GM23338 (cell line): Measurements from ENCODE around the gene CCT5. TPM values are rescaled to one million over a fixed set of nuclear protein-coding genes. Genes with fewer than 3 reads are reported as not detected.

Experiments
- ATAC-seq: fragments of 200-7000 bp; cut with Tn5 transposase; 3 replicates; pipeline ENCODE4 v1.9.1; 2020
- DNase-seq: peaks from one replicate; pipeline ENCODE4 v3.0.0-alpha.2; 2015; ENCODE audit warnings: low spot score
- H2AFZ ChIP-seq: fragments of 200-600 bp; sonication (generic); 2 replicates; pipeline ENCODE4 v1.8.0; 2016; ENCODE audit warnings: antibody characterized with exemption, mild to moderate bottlenecking, moderate library complexity
- H3F3A ChIP-seq: fragments of 200-600 bp; sonication (generic); replicated peaks from 2 replicates; pipeline ENCODE4 v1.8.0; 2017; ENCODE audit warnings: antibody characterized with exemption, mixed run types, low read depth
- H3K27ac ChIP-seq: fragments of 200-600 bp; sonication (generic); 2 replicates; pipeline ENCODE4 v1.6.1; 2016; ENCODE audit warnings: low read depth
- H3K27me3 ChIP-seq: fragments of 200-600 bp; sonication (generic); 2 replicates; pipeline ENCODE4 v1.8.0; 2016; ENCODE audit warnings: mild to moderate bottlenecking, mixed run types, moderate library complexity; ENCODE audit not compliant: insufficient read depth
- H3K36me3 ChIP-seq: fragments of 200-600 bp; sonication (generic); 2 replicates; pipeline ENCODE4 v1.8.0; 2016; ENCODE audit warnings: mild to moderate bottlenecking; ENCODE audit not compliant: insufficient read depth
- H3K4me1 ChIP-seq: fragments of 200-600 bp; sonication (generic); 2 replicates; pipeline ENCODE4 v1.8.0; 2016; ENCODE audit warnings: mild to moderate bottlenecking, moderate library complexity; ENCODE audit not compliant: insufficient read depth
- H3K4me2 ChIP-seq: fragments of 200-600 bp; sonication (generic); 2 replicates; pipeline ENCODE4 v1.7.1; 2017; ENCODE audit warnings: mixed run types
- H3K4me3 ChIP-seq: fragments of 200-600 bp; sonication (generic); 2 replicates; pipeline ENCODE4 v1.6.1; 2016; ENCODE audit warnings: mixed run types
- H3K79me2 ChIP-seq: fragments of 200-600 bp; sonication (generic); replicated peaks from 2 replicates; pipeline ENCODE4 v1.8.0; 2017; ENCODE audit warnings: mild to moderate bottlenecking; ENCODE audit not compliant: insufficient read depth
- H3K9me2 ChIP-seq: fragments of 200-600 bp; sonication (generic); 2 replicates; pipeline ENCODE4 v1.8.0; 2017; ENCODE audit not compliant: insufficient read depth
- H4K20me1 ChIP-seq: fragments of 200-600 bp; sonication (generic); replicated peaks from 2 replicates; pipeline ENCODE4 v1.8.0; 2017; ENCODE audit warnings: mild to moderate bottlenecking; ENCODE audit not compliant: insufficient read depth
- H3K27ac Mint-ChIP-seq: 2 replicates; pipeline ENCODE4 v1.8.0; 2020; ENCODE audit warnings: inconsistent platforms, mild to moderate bottlenecking, moderate library complexity, mixed read lengths
- H3K27me3 Mint-ChIP-seq: 3 replicates; pipeline ENCODE4 v1.8.0; 2022; ENCODE audit warnings: low read depth, mild to moderate bottlenecking, moderate library complexity, mixed read lengths, inconsistent platforms; ENCODE audit not compliant: insufficient read depth, poor library complexity
- H3K36me3 Mint-ChIP-seq: 3 replicates; pipeline ENCODE4 v1.8.0; 2021; ENCODE audit warnings: low read depth, mild to moderate bottlenecking, inconsistent platforms, moderate library complexity, mixed read lengths
- H3K4me1 Mint-ChIP-seq: 3 replicates; pipeline ENCODE4 v1.8.0; 2020; ENCODE audit warnings: mild to moderate bottlenecking, inconsistent platforms, mixed read lengths
- H3K4me3 Mint-ChIP-seq: 3 replicates; pipeline ENCODE4 v1.8.0; 2021; ENCODE audit warnings: moderate library complexity, mild to moderate bottlenecking, inconsistent platforms, mixed read lengths
- H3K9me3 Mint-ChIP-seq: 3 replicates; pipeline ENCODE4 v1.8.0; 2020; ENCODE audit warnings: moderate library complexity, mild to moderate bottlenecking, inconsistent platforms, mixed read lengths
- CREB1 ChIP-seq: fragments of 250-450 bp; sonication (Bioruptor Pico); IDR thresholded peaks from 2 replicates; pipeline ENCODE4 v1.5.0; 2020; ENCODE audit warnings: low read depth, mild to moderate bottlenecking, moderate library complexity
- EZH2 ChIP-seq: fragments of 200-600 bp; sonication (generic); IDR thresholded peaks from one replicate; pipeline ENCODE4 v1.8.0; 2017; ENCODE audit warnings: antibody characterized with exemption, mild to moderate bottlenecking, low read depth; ENCODE audit not compliant: unreplicated experiment
- EZH2phosphoT487 ChIP-seq: fragments of 200-600 bp; sonication (generic); IDR thresholded peaks from one replicate; pipeline ENCODE4 v1.8.1; 2018; ENCODE audit warnings: antibody characterized with exemption; ENCODE audit not compliant: unreplicated experiment
- JUNB ChIP-seq: IDR thresholded peaks from one replicate; pipeline ENCODE4 v1.6.1; 2016; ENCODE audit warnings: antibody characterized with exemption; ENCODE audit not compliant: unreplicated experiment
- NANOG ChIP-seq: IDR thresholded peaks from 2 replicates; pipeline ENCODE4 v1.6.1; 2016; ENCODE audit warnings: antibody characterized with exemption, borderline replicate concordance
- POLR2AphosphoS5 ChIP-seq: IDR thresholded peaks from 2 replicates; pipeline ENCODE4 v1.6.1; 2016; ENCODE audit warnings: antibody characterized with exemption, low read depth
- STAT1 ChIP-seq: IDR thresholded peaks from one replicate; pipeline ENCODE4 v1.6.1; 2016; ENCODE audit warnings: antibody characterized with exemption; ENCODE audit not compliant: unreplicated experiment
- ZNF114 ChIP-seq: fragments of 250-450 bp; sonication (Bioruptor Pico); IDR thresholded peaks from 2 replicates; pipeline ENCODE4 v1.5.0; 2020; ENCODE audit warnings: mild to moderate bottlenecking, moderate library complexity
- ZNF331 ChIP-seq: fragments of 250-450 bp; sonication (Bioruptor Pico); IDR thresholded peaks from 2 replicates; pipeline ENCODE4 v1.5.0; 2020; ENCODE audit warnings: low read depth, mild to moderate bottlenecking, moderate library complexity
- polyA plus RNA-seq: library from polyadenylated mRNA; unstranded; fragments of >200 nt; fragmentation: Nextera tagmentation; extraction: Ambion mirVana; gene quantifications from 2 replicates; pipeline ENCODE4 v1.2.1, GENCODE V29; 2016
- total RNA-seq: library from RNA; depleted of rRNA; stranded (reverse); fragments of >200 nt; shearing (Covaris generic); gene quantifications from 2 replicates; pipeline ENCODE4 v1.2.3, GENCODE V29; 2014
- TF ChIP-seq, protein P1 (sequence below): IDR thresholded peaks from 2 replicates; pipeline ENCODE4 v1.6.1; 2016; ENCODE audit warnings: antibody characterized with exemption
- TF ChIP-seq, protein P2 (sequence below): fragments of 250-450 bp; sonication (Bioruptor Pico); IDR thresholded peaks from 2 replicates; pipeline ENCODE4 v1.5.0; 2020; ENCODE audit warnings: mild to moderate bottlenecking, moderate library complexity
- TF ChIP-seq, protein P3 (sequence below): IDR thresholded peaks from one replicate; pipeline ENCODE4 v1.6.1; 2018; ENCODE audit warnings: antibody characterized with exemption; ENCODE audit not compliant: unreplicated experiment
- TF ChIP-seq, protein P4 (sequence below), 2 experiments: fragments of 200-600 bp in 1 of 2; sonication (generic) in 1 of 2; conservative IDR thresholded peaks; 2 replicates each; pipeline versions ENCODE4 v1.5.1 to v1.6.1; 2016 to 2017; ENCODE audit warnings: antibody characterized with exemption in 2 of 2, low read depth in 2 of 2, mild to moderate bottlenecking in 2 of 2, moderate library complexity in 1 of 2

CCT5 gene
- total and polyA plus RNA-seq, 2 experiments from 2014 or later, result 576 to 661 TPM

DNA sequence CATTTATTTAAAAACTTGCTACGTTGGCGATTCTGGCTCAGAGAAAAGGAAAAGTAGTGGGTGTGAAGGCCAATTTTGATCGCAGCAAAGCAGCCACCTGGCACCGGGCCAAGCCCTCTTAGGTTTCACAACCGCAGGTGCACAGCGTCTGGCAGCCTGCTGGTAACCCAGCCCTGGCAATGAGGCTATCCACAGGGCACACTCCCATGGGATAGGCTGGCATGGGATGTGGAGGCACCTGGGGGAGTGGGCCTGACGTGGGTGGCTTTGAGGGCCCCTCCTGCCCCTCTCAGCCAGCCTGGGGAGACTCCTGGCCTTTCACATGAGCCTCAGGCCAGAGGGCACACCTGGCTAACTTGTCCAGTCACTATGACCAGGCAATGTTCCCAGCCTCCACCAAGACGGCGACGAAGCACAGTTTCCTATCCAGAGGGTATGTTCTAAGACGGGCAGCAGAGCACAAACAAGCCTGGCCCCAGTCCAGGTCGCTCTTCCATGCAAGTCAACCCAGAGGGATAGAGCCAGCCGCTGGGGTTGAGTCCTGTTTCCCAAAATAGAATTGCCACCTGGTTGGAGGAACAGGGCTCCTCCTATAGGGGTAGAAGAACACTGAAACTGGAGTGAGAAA lies 38.6 kb downstream of the CCT5 start:
- Histone ChIP-seq H3K4me2 (no peak overlapping the region), H3K27ac (no peak overlapping the region), H3K36me3 (no peaks in the 10 kb centered on the region), H3K27me3 (no peaks in the 10 kb centered on the region), H4K20me1 (no peaks in the 10 kb centered on the region), H3F3A (0 out of 2 replicates have a peak, but pooled peaks cover 3% of the 10 kb centered on the region), H3K4me3 (no peak overlapping the region), H2AFZ (no peak overlapping the region), H3K9me2 (no peaks in the 10 kb centered on the region), H3K79me2 (no peaks in the 10 kb centered on the region; the same call in 1 of the 2 replicates), H3K4me1 (no peaks in the 10 kb centered on the region)
- DNase-seq (no peak), ATAC-seq (no peak)
- Mint-ChIP-seq H3K27me3 (peaks cover 4% of the 10 kb centered on the region), H3K27ac (no peak overlapping the region; the same call in 1 of the 2 replicates), H3K36me3 (peaks cover 29% of the 10 kb centered on the region), H3K9me3 (peaks cover 2% of the 10 kb centered on the region; the same call in 1 of the 3 replicates), H3K4me3 (no peak overlapping the region), H3K4me1 (peaks cover 9% of the 10 kb centered on the region)
- TF ChIP-seq ZNF114 (CRISPR knock-in tag) (no peak), JUNB (no peak), NANOG (no peak), ZNF331 (CRISPR knock-in tag) (no peak), EZH2 (no peak), EZH2phosphoT487 (no peak), STAT1 (no peak), CREB1 (CRISPR knock-in tag) (no peak), POLR2AphosphoS5 (no peak)
- TF ChIP-seq, protein P1, sequence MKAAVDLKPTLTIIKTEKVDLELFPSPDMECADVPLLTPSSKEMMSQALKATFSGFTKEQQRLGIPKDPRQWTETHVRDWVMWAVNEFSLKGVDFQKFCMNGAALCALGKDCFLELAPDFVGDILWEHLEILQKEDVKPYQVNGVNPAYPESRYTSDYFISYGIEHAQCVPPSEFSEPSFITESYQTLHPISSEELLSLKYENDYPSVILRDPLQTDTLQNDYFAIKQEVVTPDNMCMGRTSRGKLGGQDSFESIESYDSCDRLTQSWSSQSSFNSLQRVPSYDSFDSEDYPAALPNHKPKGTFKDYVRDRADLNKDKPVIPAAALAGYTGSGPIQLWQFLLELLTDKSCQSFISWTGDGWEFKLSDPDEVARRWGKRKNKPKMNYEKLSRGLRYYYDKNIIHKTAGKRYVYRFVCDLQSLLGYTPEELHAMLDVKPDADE, result no peak
- TF ChIP-seq, protein P2, sequence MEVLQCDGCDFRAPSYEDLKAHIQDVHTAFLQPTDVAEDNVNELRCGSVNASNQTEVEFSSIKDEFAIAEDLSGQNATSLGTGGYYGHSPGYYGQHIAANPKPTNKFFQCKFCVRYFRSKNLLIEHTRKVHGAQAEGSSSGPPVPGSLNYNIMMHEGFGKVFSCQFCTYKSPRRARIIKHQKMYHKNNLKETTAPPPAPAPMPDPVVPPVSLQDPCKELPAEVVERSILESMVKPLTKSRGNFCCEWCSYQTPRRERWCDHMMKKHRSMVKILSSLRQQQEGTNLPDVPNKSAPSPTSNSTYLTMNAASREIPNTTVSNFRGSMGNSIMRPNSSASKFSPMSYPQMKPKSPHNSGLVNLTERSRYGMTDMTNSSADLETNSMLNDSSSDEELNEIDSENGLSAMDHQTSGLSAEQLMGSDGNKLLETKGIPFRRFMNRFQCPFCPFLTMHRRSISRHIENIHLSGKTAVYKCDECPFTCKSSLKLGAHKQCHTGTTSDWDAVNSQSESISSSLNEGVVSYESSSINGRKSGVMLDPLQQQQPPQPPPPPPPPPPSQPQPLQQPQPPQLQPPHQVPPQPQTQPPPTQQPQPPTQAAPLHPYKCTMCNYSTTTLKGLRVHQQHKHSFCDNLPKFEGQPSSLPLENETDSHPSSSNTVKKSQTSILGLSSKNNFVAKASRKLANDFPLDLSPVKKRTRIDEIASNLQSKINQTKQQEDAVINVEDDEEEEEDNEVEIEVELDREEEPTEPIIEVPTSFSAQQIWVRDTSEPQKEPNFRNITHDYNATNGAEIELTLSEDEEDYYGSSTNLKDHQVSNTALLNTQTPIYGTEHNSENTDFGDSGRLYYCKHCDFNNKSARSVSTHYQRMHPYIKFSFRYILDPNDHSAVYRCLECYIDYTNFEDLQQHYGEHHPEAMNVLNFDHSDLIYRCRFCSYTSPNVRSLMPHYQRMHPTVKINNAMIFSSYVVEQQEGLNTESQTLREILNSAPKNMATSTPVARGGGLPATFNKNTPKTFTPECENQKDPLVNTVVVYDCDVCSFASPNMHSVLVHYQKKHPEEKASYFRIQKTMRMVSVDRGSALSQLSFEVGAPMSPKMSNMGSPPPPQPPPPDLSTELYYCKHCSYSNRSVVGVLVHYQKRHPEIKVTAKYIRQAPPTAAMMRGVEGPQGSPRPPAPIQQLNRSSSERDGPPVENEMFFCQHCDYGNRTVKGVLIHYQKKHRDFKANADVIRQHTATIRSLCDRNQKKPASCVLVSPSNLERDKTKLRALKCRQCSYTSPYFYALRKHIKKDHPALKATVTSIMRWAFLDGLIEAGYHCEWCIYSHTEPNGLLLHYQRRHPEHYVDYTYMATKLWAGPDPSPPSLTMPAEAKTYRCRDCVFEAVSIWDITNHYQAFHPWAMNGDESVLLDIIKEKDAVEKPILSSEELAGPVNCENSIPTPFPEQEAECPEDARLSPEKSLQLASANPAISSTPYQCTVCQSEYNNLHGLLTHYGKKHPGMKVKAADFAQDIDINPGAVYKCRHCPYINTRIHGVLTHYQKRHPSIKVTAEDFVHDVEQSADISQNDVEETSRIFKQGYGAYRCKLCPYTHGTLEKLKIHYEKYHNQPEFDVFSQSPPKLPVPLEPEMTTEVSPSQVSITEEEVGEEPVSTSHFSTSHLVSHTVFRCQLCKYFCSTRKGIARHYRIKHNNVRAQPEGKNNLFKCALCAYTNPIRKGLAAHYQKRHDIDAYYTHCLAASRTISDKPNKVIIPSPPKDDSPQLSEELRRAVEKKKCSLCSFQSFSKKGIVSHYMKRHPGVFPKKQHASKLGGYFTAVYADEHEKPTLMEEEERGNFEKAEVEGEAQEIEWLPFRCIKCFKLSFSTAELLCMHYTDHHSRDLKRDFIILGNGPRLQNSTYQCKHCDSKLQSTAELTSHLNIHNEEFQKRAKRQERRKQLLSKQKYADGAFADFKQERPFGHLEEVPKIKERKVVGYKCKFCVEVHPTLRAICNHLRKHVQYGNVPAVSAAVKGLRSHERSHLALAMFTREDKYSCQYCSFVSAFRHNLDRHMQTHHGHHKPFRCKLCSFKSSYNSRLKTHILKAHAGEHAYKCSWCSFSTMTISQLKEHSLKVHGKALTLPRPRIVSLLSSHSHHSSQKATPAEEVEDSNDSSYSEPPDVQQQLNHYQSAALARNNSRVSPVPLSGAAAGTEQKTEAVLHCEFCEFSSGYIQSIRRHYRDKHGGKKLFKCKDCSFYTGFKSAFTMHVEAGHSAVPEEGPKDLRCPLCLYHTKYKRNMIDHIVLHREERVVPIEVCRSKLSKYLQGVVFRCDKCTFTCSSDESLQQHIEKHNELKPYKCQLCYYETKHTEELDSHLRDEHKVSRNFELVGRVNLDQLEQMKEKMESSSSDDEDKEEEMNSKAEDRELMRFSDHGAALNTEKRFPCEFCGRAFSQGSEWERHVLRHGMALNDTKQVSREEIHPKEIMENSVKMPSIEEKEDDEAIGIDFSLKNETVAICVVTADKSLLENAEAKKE (CRISPR knock-in tag), result no peak
- TF ChIP-seq, protein P3, sequence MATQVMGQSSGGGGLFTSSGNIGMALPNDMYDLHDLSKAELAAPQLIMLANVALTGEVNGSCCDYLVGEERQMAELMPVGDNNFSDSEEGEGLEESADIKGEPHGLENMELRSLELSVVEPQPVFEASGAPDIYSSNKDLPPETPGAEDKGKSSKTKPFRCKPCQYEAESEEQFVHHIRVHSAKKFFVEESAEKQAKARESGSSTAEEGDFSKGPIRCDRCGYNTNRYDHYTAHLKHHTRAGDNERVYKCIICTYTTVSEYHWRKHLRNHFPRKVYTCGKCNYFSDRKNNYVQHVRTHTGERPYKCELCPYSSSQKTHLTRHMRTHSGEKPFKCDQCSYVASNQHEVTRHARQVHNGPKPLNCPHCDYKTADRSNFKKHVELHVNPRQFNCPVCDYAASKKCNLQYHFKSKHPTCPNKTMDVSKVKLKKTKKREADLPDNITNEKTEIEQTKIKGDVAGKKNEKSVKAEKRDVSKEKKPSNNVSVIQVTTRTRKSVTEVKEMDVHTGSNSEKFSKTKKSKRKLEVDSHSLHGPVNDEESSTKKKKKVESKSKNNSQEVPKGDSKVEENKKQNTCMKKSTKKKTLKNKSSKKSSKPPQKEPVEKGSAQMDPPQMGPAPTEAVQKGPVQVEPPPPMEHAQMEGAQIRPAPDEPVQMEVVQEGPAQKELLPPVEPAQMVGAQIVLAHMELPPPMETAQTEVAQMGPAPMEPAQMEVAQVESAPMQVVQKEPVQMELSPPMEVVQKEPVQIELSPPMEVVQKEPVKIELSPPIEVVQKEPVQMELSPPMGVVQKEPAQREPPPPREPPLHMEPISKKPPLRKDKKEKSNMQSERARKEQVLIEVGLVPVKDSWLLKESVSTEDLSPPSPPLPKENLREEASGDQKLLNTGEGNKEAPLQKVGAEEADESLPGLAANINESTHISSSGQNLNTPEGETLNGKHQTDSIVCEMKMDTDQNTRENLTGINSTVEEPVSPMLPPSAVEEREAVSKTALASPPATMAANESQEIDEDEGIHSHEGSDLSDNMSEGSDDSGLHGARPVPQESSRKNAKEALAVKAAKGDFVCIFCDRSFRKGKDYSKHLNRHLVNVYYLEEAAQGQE, result no peak
- TF ChIP-seq, protein P4, sequence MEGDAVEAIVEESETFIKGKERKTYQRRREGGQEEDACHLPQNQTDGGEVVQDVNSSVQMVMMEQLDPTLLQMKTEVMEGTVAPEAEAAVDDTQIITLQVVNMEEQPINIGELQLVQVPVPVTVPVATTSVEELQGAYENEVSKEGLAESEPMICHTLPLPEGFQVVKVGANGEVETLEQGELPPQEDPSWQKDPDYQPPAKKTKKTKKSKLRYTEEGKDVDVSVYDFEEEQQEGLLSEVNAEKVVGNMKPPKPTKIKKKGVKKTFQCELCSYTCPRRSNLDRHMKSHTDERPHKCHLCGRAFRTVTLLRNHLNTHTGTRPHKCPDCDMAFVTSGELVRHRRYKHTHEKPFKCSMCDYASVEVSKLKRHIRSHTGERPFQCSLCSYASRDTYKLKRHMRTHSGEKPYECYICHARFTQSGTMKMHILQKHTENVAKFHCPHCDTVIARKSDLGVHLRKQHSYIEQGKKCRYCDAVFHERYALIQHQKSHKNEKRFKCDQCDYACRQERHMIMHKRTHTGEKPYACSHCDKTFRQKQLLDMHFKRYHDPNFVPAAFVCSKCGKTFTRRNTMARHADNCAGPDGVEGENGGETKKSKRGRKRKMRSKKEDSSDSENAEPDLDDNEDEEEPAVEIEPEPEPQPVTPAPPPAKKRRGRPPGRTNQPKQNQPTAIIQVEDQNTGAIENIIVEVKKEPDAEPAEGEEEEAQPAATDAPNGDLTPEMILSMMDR (conservative IDR thresholded peaks at IDR 0.05; ENCODE audit: low read depth in 2 of 2), result no peak
